ENCODE measurements around the gene SYCP1. TPM values are rescaled to one million over a fixed set of nuclear protein-coding genes. Genes with fewer than 3 reads are reported as not detected.

SYCP1 gene
- total RNA-seq, 3 donors from 2014 or later = not detected

GRCh38 chr1:114979278-114979891, 124.7 kb downstream of the SYCP1 start:
- intact Hi-C loops (cut with DNase I, micrococcal nuclease) = loop anchor here in 1 of 2 donors (2.0 kb wide), 1 partner anchor 133 kb away; no protein-coding TSS in a partner anchor
- ATAC-seq (peak; percentile 54), DNase-seq (peak in 2 of 3 donors; percentile 28 to 89)
- Histone ChIP-seq H3K4me1 (ENCODE audit: low read depth) (no peaks in the 10 kb centered on the region), H3K4me3 (no peak overlapping the region), H3K9me3 (no peaks in the 10 kb centered on the region), H3K36me3 (ENCODE audit: low read depth) (no peaks in the 10 kb centered on the region)
- TF ChIP-seq, protein P1, sequence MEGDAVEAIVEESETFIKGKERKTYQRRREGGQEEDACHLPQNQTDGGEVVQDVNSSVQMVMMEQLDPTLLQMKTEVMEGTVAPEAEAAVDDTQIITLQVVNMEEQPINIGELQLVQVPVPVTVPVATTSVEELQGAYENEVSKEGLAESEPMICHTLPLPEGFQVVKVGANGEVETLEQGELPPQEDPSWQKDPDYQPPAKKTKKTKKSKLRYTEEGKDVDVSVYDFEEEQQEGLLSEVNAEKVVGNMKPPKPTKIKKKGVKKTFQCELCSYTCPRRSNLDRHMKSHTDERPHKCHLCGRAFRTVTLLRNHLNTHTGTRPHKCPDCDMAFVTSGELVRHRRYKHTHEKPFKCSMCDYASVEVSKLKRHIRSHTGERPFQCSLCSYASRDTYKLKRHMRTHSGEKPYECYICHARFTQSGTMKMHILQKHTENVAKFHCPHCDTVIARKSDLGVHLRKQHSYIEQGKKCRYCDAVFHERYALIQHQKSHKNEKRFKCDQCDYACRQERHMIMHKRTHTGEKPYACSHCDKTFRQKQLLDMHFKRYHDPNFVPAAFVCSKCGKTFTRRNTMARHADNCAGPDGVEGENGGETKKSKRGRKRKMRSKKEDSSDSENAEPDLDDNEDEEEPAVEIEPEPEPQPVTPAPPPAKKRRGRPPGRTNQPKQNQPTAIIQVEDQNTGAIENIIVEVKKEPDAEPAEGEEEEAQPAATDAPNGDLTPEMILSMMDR (IDR thresholded peaks at IDR 0.05) = peak; percentile 49

GRCh38 chr1:114982251-114982650, 127.6 kb downstream of the SYCP1 start:
- Histone ChIP-seq H3K4me3 (no peak overlapping the region), H3K4me1 (ENCODE audit: low read depth) (no peaks in the 10 kb centered on the region), H3K9me3 (no peaks in the 10 kb centered on the region), H3K36me3 (ENCODE audit: low read depth) (no peaks in the 10 kb centered on the region)
- intact Hi-C loops (cut with DNase I, micrococcal nuclease) = loop anchor here in 1 of 2 donors (5.0 kb wide), 1 partner anchor 130 kb away; no protein-coding TSS in a partner anchor
- DNase-seq (no peak), ATAC-seq (no peak)
- TF ChIP-seq, protein P1 (IDR thresholded peaks at IDR 0.05) = no peak

DNA sequence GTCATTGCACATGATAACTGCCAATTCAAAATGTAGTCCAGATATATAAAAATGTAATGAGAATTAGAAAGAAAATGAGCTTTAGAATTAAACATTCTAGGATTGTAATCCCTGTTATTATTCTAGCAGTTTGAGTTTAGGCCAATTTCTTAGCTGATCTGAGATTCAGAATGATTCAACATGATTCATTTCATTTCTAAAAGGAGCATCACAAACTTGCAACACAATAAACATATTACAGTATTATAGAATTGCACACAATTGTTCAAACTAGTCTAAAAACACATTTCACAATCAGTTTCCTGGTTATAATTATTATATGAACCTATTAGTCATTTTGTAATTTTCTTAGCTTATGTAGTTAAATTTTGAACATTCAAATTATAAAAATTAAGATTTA, 131.6 kb downstream of the SYCP1 start:
- TF ChIP-seq, protein P1 (IDR thresholded peaks at IDR 0.05) = no peak
- H3K4me1 ChIP-seq (ENCODE audit: low read depth) = no peaks in the 10 kb centered on the region
- DNase-seq = no peak
- H3K36me3 ChIP-seq (ENCODE audit: low read depth) = no peaks in the 10 kb centered on the region
- peaks cover 9% of the 10 kb centered on the region for H3K9me3 ChIP-seq
- intact Hi-C loops (cut with DNase I, micrococcal nuclease) = no loop called here
- no peak for ATAC-seq
- H3K4me3 ChIP-seq = no peak overlapping the region

DNA sequence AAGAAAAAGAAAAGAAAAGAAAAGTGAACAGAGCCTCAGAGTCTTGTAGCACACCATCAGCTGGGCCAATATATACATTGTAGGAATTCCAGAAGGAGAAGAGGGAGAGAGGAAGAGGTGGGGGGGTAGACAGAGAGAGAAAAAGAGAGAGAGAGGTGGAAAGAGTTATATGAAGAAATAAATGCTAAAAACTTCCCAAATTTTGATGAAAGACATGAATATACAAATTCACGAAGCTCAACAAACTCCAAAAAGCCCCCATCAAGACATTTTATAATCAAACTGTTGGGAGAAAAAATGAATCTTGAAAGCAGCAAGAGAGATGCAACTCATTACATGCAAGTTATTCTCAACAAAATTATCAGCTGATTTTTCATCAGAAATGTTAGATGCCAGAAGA, 133.4 kb downstream of the SYCP1 start:
- H3K9me3 ChIP-seq = peaks cover 9% of the 10 kb centered on the region
- H3K4me1 ChIP-seq (ENCODE audit: low read depth) = no peaks in the 10 kb centered on the region
- no peaks in the 10 kb centered on the region for H3K36me3 ChIP-seq (ENCODE audit: low read depth)
- H3K4me3 ChIP-seq = no peak overlapping the region
- no peak for DNase-seq
- intact Hi-C loops (cut with DNase I, micrococcal nuclease) = no loop called here
- TF ChIP-seq, protein P1 (IDR thresholded peaks at IDR 0.05) = no peak
- ATAC-seq = no peak

- TF ChIP-seq, protein P1 (IDR thresholded peaks at IDR 0.05) = no peak
- H3K4me3 ChIP-seq = no peak overlapping the region
- no peaks in the 10 kb centered on the region for H3K4me1 ChIP-seq (ENCODE audit: low read depth)
- intact Hi-C loops (cut with DNase I, micrococcal nuclease) = no loop called here
- no peaks in the 10 kb centered on the region for H3K9me3 ChIP-seq
- DNase-seq = peak in 1 of 3 donors; percentile 19
- no peaks in the 10 kb centered on the region for H3K36me3 ChIP-seq (ENCODE audit: low read depth)
- peak; percentile 40 for ATAC-seq
Measured at GRCh38 chr1:114997510-114998289, 143.0 kb downstream of the SYCP1 start.

Data from mucosa of descending colon (tissue), 3 donors.